GM12878 (cell line): ENCODE data around the gene TMEM37. TPM values are rescaled to one million over a fixed set of nuclear protein-coding genes. Genes with fewer than 3 reads are reported as not detected.

Experiments
- ATAC-seq: fragments of 200-7000 bp; cut with Tn5 transposase; 3 replicates; pipeline ENCODE4 v1.9.1; 2020; ENCODE audit warnings: mild to moderate bottlenecking, moderate library complexity
- BruUV-seq: library from RNA; stranded (reverse); fragments of 400-500 nt; replicated peaks from 2 replicates; lab custom pipeline; 2021; lab: Mats Ljungman, UMichigan
- CTCF ChIA-PET: fragments of 300-600 bp; sonication (Branson Sonifier 250); formaldehyde crosslinking; extraction: SDS; loops from one replicate; lab custom pipeline; 2021; ENCODE audit warnings: inconsistent platforms; lab: Yijun Ruan, JAX
- POLR2A ChIA-PET: fragments of 350-600 bp; formaldehyde crosslinking; extraction: SDS; loops from one replicate; lab custom pipeline; 2021; ENCODE audit warnings: inconsistent platforms; lab: Charles Lee
- RAD21 ChIA-PET: fragments of 300-600 bp; sonication (Branson Sonifier 250); formaldehyde crosslinking; loops from one replicate; lab custom pipeline; 2023; ENCODE audit warnings: antibody characterized with exemption; ENCODE audit not compliant: unreplicated experiment; lab: Charles Lee
- SMC1A ChIA-PET: fragments of 300-600 bp; sonication (Branson Sonifier 250); formaldehyde crosslinking; loops from one replicate; lab custom pipeline; 2023; ENCODE audit not compliant: unreplicated experiment, uncharacterized antibody; lab: Charles Lee
- DNase-seq: peaks from one replicate; pipeline ENCODE4 v3.0.0-alpha.2; 2011; ENCODE audit warnings: low read depth, low spot score
- FAIRE-seq: peaks from 3 replicates; lab custom pipeline; 2011; peaks lifted over from hg19 to GRCh38; lab: Jason Lieb, UNC
- H2AFZ ChIP-seq: 2 replicates; pipeline ENCODE4 v1.6.0; 2011; ENCODE audit warnings: low read depth, low read length, control low read depth; ENCODE audit not compliant: control insufficient read depth
- H3K27ac ChIP-seq: 2 replicates; pipeline ENCODE4 v1.5.1; 2011; ENCODE audit warnings: control low read depth; ENCODE audit not compliant: control insufficient read depth, insufficient read depth
- H3K27me3 ChIP-seq, 2 experiments: replicated peaks in 1 of 2; 2 replicates each; pipeline versions ENCODE4 v1.6.0 to v1.6.1; 2011; ENCODE audit warnings: low read length in 1 of 2; ENCODE audit not compliant: control insufficient read depth in 2 of 2, insufficient read depth in 2 of 2
- H3K36me3 ChIP-seq, 2 experiments: 2 replicates each; pipeline ENCODE4 v1.5.1; 2011; ENCODE audit warnings: low read length in 1 of 2; ENCODE audit not compliant: control insufficient read depth in 2 of 2, insufficient read depth in 2 of 2
- H3K4me1 ChIP-seq: 2 replicates; pipeline ENCODE4 v1.6.1; 2011; ENCODE audit warnings: mild to moderate bottlenecking, low read length, moderate library complexity, mixed read lengths; ENCODE audit not compliant: control insufficient read depth, insufficient read depth
- H3K4me2 ChIP-seq: 2 replicates; pipeline ENCODE4 v1.6.0; 2011; ENCODE audit warnings: control low read depth; ENCODE audit not compliant: control insufficient read depth, insufficient read depth
- H3K4me3 ChIP-seq: fragments of 200-600 bp; sonication (generic); 2 replicates; pipeline ENCODE4 v1.5.1; 2016
- H3K79me2 ChIP-seq: 2 replicates; pipeline ENCODE4 v1.6.0; 2011; ENCODE audit warnings: low read length; ENCODE audit not compliant: control insufficient read depth, insufficient read depth
- H3K9ac ChIP-seq: 2 replicates; pipeline ENCODE4 v1.8.0; 2011; ENCODE audit warnings: low read length, control low read depth, mixed read lengths; ENCODE audit not compliant: control insufficient read depth, insufficient read depth
- H3K9me3 ChIP-seq: replicated peaks from 3 replicates; pipeline ENCODE4 v1.5.1; 2011; ENCODE audit warnings: mild to moderate bottlenecking, low read length; ENCODE audit not compliant: control insufficient read depth, insufficient read depth
- H4K20me1 ChIP-seq: 2 replicates; pipeline ENCODE4 v1.6.0; 2011; ENCODE audit not compliant: control insufficient read depth, insufficient read depth
- CBX3 ChIP-seq: fragments of 200-600 bp; sonication (generic); IDR thresholded peaks from 2 replicates; pipeline ENCODE4 v1.6.1; 2016; ENCODE audit warnings: low read depth, borderline replicate concordance
- CHD2 ChIP-seq: IDR thresholded peaks from 2 replicates; pipeline ENCODE4 v1.6.1; 2011; ENCODE audit warnings: low read depth, low read length, improper control_type of control experiment, borderline replicate concordance
- HDGF ChIP-seq: fragments of 450-650 bp; IDR thresholded peaks from 2 replicates; pipeline ENCODE4 v1.6.1; 2016; ENCODE audit warnings: antibody characterized with exemption
- KLF5 ChIP-seq: fragments of 450-650 bp; IDR thresholded peaks from 2 replicates; pipeline ENCODE4 v1.6.1; 2014; ENCODE audit warnings: mild to moderate bottlenecking; ENCODE audit not compliant: partially characterized antibody
- MYC ChIP-seq: IDR thresholded peaks from 2 replicates; pipeline ENCODE4 v1.6.1; 2011; ENCODE audit warnings: mild to moderate bottlenecking, low read length, moderate library complexity, inconsistent platforms; ENCODE audit not compliant: insufficient read depth, insufficient replicate concordance, insufficient read length, severe bottlenecking
- POLR2A ChIP-seq: IDR thresholded peaks from 2 replicates; pipeline ENCODE4 v1.6.1; 2011; ENCODE audit warnings: low read depth, mild to moderate bottlenecking, low read length
- RBBP5 ChIP-seq: fragments of 200-600 bp; sonication (generic); conservative IDR thresholded peaks from 2 replicates; pipeline ENCODE4 v1.6.1; 2016
- WGBS: methylation state at CpG from one replicate; pipeline ENCODE4 v1.1.6; 2016; ENCODE audit warnings: low lambda C conversion rate; ENCODE audit not compliant: insufficient replicate concordance, insufficient coverage; ENCODE audit errors: missing lambda C conversion rate; 5-methylcytosine and 5-hydroxymethylcytosine counted together
- in situ Hi-C: fragments of 300-500 bp; cut with MboI; formaldehyde crosslinking; loops from 9 replicates; pipeline ENCODE4 v1.14.3; 2018; ENCODE audit warnings: mixed read lengths
- intact Hi-C: fragments of 100-400 bp; cut with micrococcal nuclease; formaldehyde crosslinking; loops from one replicate; pipeline ENCODE4 v1.14.2; 2022; ENCODE audit not compliant: unreplicated experiment
- polyA plus RNA-seq, 11 experiments: library from polyadenylated mRNA; depleted of rRNA in 4 of 11; unstranded in 6 of 11; stranded (reverse) in 5 of 11; fragments of >200 nt; fragmentation: Nextera tagmentation in 4 of 11; fragmentation: Illumina TruSeq in 1 of 11; extraction: Ambion mirVana in 4 of 11; extraction: Trizol in 1 of 11; gene quantifications; 1 replicate in 1 of 11; 2 replicates in 10 of 11; pipeline versions ENCODE4 v1.2.1 to v1.2.3, GENCODE V29; 2011 to 2016; ENCODE audit warnings: inconsistent platforms in 2 of 11, missing spikeins in 2 of 11, low read depth in 1 of 11
- total RNA-seq, 4 experiments: library from RNA; depleted of rRNA in 3 of 4; stranded (reverse); fragments of >200 nt in 3 of 4; fragmentation: Illumina TruSeq in 1 of 4; extraction: Trizol in 1 of 4; gene quantifications; 2 replicates each; pipeline versions ENCODE4 v1.2.1 to v1.2.3, GENCODE V29; 2013 to 2021
- TF ChIP-seq, protein P1 (sequence below): fragments of 450-650 bp; formaldehyde crosslinking; IDR thresholded peaks from 2 replicates; pipeline ENCODE4 v1.4.0; 2020; ENCODE audit warnings: mild to moderate bottlenecking, moderate library complexity
- TF ChIP-seq, protein P2 (sequence below): fragments of 450-650 bp; IDR thresholded peaks from 2 replicates; pipeline ENCODE4 v1.6.1; 2017; ENCODE audit warnings: antibody characterized with exemption, mild to moderate bottlenecking, moderate library complexity
- TF ChIP-seq, protein P3 (sequence below): fragments of 450-650 bp; IDR thresholded peaks from 2 replicates; pipeline ENCODE4 v1.6.1; 2017; ENCODE audit warnings: mild to moderate bottlenecking, moderate library complexity
- TF ChIP-seq, protein P4 (sequence below): fragments of 450-650 bp; IDR thresholded peaks from 2 replicates; pipeline ENCODE4 v1.6.1; 2016; ENCODE audit warnings: mild to moderate bottlenecking

TMEM37 gene
- total and polyA plus RNA-seq, 10 of the 15 experiments (the other 5 are each of a cell fraction or from before 2014, with no cell fraction given) = 0.07 to 0.67 (median 0.24) TPM; not detected in 3

DNA sequence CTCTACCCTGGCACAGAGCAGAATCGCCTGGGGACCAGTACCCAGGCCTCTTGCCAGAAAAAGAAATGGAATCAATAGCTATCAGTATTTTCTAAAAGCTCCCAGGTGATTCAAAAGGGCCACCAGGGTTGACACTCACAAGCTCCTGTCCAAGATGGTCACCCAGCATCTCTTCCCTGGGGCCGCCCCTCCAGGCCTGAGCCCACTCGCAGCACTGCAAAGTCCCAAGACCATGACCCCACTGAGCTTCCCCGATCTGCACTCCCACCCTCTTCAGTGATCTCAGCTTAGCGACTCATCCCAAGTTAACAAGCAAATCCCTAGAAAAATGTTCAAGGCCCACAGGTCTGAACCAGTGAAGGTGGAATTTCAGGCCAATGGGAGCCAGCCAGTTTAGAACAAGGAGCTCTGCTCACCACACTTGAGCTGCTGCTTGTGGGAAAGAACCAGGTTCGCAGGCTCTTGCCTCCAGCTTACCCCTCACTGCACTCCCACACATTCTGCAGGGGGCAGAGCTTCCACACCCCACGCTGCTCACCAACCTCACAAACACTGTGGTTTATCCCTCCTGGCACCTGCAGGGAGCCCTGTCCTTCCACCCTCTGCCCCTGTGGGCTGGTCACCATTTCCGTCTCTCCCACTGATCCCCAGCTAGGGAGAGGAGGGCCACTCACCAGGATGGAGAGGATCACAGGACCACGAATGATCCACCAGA, 19.8 kb downstream of the TMEM37 start:
- H3K79me2 ChIP-seq = no peaks in the 10 kb centered on the region
- POLR2A ChIA-PET = no interaction called here
- FAIRE-seq (no peak), ATAC-seq (no peak), DNase-seq (no peak)
- H3K36me3 ChIP-seq = no peaks in the 10 kb centered on the region
- H3K27me3 ChIP-seq = peaks cover 0 to 3% of the 10 kb centered on the region in 2 experiments; a peak in 3 of 4 replicates
- no peak overlapping the region for H3K4me2 ChIP-seq
- WGBS = 36% methylated on average over 9 of the region's 9 CpGs
- no peaks in the 10 kb centered on the region for H3K9me3 ChIP-seq
- intact Hi-C loops = no loop called here
- SMC1A ChIA-PET = interaction anchor here (1.3 to 1.4 kb wide), 2 partner anchors 10 to 31 kb away, joined by 3 read pairs; no protein-coding TSS in a partner anchor
- H3K4me1 ChIP-seq = no peaks in the 10 kb centered on the region
- H3K9ac ChIP-seq = no peak overlapping the region
- H3K4me3 ChIP-seq = no peak overlapping the region
- H2AFZ ChIP-seq = no peak overlapping the region
- H4K20me1 ChIP-seq = no peaks in the 10 kb centered on the region
- in situ Hi-C loops = no loop called here
- BruUV-seq = no TSS peak
- no peak overlapping the region for H3K27ac ChIP-seq
- CTCF ChIA-PET = interaction anchor here (1.5 to 3.2 kb wide), 2 partner anchors 13 to 25 kb away, joined by 3 to 13 read pairs; no protein-coding TSS in a partner anchor
- RAD21 ChIA-PET = no interaction called here
- TF ChIP-seq KLF5 = no peak
- TF ChIP-seq, protein P1, sequence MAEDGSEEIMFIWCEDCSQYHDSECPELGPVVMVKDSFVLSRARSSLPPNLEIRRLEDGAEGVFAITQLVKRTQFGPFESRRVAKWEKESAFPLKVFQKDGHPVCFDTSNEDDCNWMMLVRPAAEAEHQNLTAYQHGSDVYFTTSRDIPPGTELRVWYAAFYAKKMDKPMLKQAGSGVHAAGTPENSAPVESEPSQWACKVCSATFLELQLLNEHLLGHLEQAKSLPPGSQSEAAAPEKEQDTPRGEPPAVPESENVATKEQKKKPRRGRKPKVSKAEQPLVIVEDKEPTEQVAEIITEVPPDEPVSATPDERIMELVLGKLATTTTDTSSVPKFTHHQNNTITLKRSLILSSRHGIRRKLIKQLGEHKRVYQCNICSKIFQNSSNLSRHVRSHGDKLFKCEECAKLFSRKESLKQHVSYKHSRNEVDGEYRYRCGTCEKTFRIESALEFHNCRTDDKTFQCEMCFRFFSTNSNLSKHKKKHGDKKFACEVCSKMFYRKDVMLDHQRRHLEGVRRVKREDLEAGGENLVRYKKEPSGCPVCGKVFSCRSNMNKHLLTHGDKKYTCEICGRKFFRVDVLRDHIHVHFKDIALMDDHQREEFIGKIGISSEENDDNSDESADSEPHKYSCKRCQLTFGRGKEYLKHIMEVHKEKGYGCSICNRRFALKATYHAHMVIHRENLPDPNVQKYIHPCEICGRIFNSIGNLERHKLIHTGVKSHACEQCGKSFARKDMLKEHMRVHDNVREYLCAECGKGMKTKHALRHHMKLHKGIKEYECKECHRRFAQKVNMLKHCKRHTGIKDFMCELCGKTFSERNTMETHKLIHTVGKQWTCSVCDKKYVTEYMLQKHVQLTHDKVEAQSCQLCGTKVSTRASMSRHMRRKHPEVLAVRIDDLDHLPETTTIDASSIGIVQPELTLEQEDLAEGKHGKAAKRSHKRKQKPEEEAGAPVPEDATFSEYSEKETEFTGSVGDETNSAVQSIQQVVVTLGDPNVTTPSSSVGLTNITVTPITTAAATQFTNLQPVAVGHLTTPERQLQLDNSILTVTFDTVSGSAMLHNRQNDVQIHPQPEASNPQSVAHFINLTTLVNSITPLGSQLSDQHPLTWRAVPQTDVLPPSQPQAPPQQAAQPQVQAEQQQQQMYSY = no peak
- TF ChIP-seq, protein P2, sequence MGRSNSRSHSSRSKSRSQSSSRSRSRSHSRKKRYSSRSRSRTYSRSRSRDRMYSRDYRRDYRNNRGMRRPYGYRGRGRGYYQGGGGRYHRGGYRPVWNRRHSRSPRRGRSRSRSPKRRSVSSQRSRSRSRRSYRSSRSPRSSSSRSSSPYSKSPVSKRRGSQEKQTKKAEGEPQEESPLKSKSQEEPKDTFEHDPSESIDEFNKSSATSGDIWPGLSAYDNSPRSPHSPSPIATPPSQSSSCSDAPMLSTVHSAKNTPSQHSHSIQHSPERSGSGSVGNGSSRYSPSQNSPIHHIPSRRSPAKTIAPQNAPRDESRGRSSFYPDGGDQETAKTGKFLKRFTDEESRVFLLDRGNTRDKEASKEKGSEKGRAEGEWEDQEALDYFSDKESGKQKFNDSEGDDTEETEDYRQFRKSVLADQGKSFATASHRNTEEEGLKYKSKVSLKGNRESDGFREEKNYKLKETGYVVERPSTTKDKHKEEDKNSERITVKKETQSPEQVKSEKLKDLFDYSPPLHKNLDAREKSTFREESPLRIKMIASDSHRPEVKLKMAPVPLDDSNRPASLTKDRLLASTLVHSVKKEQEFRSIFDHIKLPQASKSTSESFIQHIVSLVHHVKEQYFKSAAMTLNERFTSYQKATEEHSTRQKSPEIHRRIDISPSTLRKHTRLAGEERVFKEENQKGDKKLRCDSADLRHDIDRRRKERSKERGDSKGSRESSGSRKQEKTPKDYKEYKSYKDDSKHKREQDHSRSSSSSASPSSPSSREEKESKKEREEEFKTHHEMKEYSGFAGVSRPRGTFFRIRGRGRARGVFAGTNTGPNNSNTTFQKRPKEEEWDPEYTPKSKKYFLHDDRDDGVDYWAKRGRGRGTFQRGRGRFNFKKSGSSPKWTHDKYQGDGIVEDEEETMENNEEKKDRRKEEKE = no peak
- no peak for TF ChIP-seq CHD2
- no peak for TF ChIP-seq CBX3
- no peak for TF ChIP-seq RBBP5
- TF ChIP-seq, protein P3, sequence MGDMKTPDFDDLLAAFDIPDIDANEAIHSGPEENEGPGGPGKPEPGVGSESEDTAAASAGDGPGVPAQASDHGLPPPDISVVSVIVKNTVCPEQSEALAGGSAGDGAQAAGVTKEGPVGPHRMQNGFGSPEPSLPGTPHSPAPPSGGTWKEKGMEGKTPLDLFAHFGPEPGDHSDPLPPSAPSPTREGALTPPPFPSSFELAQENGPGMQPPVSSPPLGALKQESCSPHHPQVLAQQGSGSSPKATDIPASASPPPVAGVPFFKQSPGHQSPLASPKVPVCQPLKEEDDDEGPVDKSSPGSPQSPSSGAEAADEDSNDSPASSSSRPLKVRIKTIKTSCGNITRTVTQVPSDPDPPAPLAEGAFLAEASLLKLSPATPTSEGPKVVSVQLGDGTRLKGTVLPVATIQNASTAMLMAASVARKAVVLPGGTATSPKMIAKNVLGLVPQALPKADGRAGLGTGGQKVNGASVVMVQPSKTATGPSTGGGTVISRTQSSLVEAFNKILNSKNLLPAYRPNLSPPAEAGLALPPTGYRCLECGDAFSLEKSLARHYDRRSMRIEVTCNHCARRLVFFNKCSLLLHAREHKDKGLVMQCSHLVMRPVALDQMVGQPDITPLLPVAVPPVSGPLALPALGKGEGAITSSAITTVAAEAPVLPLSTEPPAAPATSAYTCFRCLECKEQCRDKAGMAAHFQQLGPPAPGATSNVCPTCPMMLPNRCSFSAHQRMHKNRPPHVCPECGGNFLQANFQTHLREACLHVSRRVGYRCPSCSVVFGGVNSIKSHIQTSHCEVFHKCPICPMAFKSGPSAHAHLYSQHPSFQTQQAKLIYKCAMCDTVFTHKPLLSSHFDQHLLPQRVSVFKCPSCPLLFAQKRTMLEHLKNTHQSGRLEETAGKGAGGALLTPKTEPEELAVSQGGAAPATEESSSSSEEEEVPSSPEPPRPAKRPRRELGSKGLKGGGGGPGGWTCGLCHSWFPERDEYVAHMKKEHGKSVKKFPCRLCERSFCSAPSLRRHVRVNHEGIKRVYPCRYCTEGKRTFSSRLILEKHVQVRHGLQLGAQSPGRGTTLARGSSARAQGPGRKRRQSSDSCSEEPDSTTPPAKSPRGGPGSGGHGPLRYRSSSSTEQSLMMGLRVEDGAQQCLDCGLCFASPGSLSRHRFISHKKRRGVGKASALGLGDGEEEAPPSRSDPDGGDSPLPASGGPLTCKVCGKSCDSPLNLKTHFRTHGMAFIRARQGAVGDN = no peak
- no peak for TF ChIP-seq MYC
- no peak for TF ChIP-seq HDGF
- no peak for TF ChIP-seq POLR2A
- TF ChIP-seq, protein P4, sequence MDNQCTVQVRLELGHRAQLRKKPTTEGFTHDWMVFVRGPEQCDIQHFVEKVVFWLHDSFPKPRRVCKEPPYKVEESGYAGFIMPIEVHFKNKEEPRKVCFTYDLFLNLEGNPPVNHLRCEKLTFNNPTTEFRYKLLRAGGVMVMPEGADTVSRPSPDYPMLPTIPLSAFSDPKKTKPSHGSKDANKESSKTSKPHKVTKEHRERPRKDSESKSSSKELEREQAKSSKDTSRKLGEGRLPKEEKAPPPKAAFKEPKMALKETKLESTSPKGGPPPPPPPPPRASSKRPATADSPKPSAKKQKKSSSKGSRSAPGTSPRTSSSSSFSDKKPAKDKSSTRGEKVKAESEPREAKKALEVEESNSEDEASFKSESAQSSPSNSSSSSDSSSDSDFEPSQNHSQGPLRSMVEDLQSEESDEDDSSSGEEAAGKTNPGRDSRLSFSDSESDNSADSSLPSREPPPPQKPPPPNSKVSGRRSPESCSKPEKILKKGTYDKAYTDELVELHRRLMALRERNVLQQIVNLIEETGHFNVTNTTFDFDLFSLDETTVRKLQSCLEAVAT = no peak
